Measurements from ENCODE around the gene OR5AK2.
"Not testable (repeated sequence)": the region's sequence is repeated elsewhere in the genome, so short reads cannot be mapped to it uniquely, and the experiment has no call there.

The OR5AK2 gene

GRCh38 chr11:56988614-56989013, at the start of gene OR5AK2:
Gene OR5AK2, plus strand, starts transcription at chr11:56988914. Its CDS starts 0 bp downstream, at chr11:56988914.
- TF ChIP-seq TCF4 (CRISPR knock-in tag; IDR thresholded peaks at IDR 0.05; ENCODE audit: borderline replicate concordance) = no peak
- TF ChIP-seq POU6F1 (CRISPR knock-in tag; IDR thresholded peaks at IDR 0.05; ENCODE audit: borderline replicate concordance, low read depth) = no peak
- no peak for TF ChIP-seq PPARA (CRISPR knock-in tag; IDR thresholded peaks at IDR 0.05; ENCODE audit: borderline replicate concordance)
- TF ChIP-seq ZNF8 (CRISPR knock-in tag; IDR thresholded peaks at IDR 0.05) = no peak
- TF ChIP-seq, protein P1, sequence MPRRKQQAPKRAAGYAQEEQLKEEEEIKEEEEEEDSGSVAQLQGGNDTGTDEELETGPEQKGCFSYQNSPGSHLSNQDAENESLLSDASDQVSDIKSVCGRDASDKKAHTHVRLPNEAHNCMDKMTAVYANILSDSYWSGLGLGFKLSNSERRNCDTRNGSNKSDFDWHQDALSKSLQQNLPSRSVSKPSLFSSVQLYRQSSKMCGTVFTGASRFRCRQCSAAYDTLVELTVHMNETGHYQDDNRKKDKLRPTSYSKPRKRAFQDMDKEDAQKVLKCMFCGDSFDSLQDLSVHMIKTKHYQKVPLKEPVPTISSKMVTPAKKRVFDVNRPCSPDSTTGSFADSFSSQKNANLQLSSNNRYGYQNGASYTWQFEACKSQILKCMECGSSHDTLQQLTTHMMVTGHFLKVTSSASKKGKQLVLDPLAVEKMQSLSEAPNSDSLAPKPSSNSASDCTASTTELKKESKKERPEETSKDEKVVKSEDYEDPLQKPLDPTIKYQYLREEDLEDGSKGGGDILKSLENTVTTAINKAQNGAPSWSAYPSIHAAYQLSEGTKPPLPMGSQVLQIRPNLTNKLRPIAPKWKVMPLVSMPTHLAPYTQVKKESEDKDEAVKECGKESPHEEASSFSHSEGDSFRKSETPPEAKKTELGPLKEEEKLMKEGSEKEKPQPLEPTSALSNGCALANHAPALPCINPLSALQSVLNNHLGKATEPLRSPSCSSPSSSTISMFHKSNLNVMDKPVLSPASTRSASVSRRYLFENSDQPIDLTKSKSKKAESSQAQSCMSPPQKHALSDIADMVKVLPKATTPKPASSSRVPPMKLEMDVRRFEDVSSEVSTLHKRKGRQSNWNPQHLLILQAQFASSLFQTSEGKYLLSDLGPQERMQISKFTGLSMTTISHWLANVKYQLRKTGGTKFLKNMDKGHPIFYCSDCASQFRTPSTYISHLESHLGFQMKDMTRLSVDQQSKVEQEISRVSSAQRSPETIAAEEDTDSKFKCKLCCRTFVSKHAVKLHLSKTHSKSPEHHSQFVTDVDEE (CRISPR knock-in tag; IDR thresholded peaks at IDR 0.05) = no peak
- no peak for TF ChIP-seq BACH2 (CRISPR knock-in tag; IDR thresholded peaks at IDR 0.05; ENCODE audit: borderline replicate concordance)
- TF ChIP-seq ZNF565 (CRISPR knock-in tag; conservative IDR thresholded peaks at IDR 0.05; ENCODE audit: low read depth) = no peak
- TF ChIP-seq ZFP30 (CRISPR knock-in tag; IDR thresholded peaks at IDR 0.05) = no peak
- TF ChIP-seq GLIS3 (CRISPR knock-in tag; IDR thresholded peaks at IDR 0.05) = no peak
- TF ChIP-seq RARB (CRISPR knock-in tag; IDR thresholded peaks at IDR 0.05) = no peak
- ATAC-seq = no peak

- not testable (repeated sequence) for ATAC-seq
Observed at GRCh38 chr11:56945526-56945925, 43.2 kb upstream of the OR5AK2 start.

DNA sequence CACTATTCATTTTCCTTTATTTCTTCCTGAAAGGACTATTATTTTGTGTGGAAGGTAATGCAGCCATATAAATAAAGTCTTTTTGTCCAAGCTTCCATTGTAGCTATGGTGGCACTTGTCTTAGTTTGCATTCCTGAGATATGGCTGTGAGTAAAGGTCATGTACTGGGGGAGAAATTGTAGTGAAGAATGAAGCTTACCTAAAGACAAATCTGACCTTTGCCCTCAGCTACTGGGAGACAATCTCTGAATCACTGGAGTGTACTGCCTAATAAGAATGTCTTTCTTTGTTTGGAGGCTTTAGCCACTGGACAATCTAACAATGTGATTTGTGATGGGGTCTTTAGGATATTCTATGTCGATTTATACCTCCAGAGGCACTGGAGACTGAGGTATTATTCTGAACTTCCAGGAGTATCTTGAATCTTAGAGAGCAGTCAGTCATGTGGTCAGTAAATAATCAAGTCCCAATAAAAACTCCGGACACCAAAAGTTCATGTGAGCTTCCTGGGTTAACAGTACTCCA, 39.7 kb upstream of the OR5AK2 start:
- TF ChIP-seq POU6F1 (CRISPR knock-in tag; IDR thresholded peaks at IDR 0.05; ENCODE audit: borderline replicate concordance, low read depth) (no peak), BACH2 (CRISPR knock-in tag; IDR thresholded peaks at IDR 0.05; ENCODE audit: borderline replicate concordance) (no peak), ZFP3 (CRISPR knock-in tag; IDR thresholded peaks at IDR 0.05) (no peak), CREB5 (CRISPR knock-in tag; IDR thresholded peaks at IDR 0.05; ENCODE audit: low read depth) (no peak), SNAI2 (CRISPR knock-in tag; IDR thresholded peaks at IDR 0.05) (no peak), ESRRG (CRISPR knock-in tag; IDR thresholded peaks at IDR 0.05) (no peak), ARNTL (CRISPR knock-in tag; IDR thresholded peaks at IDR 0.05; ENCODE audit: borderline replicate concordance, low read depth) (no peak), ISL1 (CRISPR knock-in tag; IDR thresholded peaks at IDR 0.05) (no peak), RARB (CRISPR knock-in tag; IDR thresholded peaks at IDR 0.05) (no peak), ZNF565 (CRISPR knock-in tag; conservative IDR thresholded peaks at IDR 0.05; ENCODE audit: low read depth) (no peak), ZFP30 (CRISPR knock-in tag; IDR thresholded peaks at IDR 0.05) (no peak), PPARA (CRISPR knock-in tag; IDR thresholded peaks at IDR 0.05; ENCODE audit: borderline replicate concordance) (no peak), ZC3H10 (CRISPR knock-in tag; IDR thresholded peaks at IDR 0.05) (no peak), CSDC2 (CRISPR knock-in tag; IDR thresholded peaks at IDR 0.05) (no peak), TOX (CRISPR knock-in tag; IDR thresholded peaks at IDR 0.05; ENCODE audit: borderline replicate concordance) (no peak), OSR1 (CRISPR knock-in tag; IDR thresholded peaks at IDR 0.05) (no peak), TCF4 (CRISPR knock-in tag; IDR thresholded peaks at IDR 0.05; ENCODE audit: borderline replicate concordance) (no peak), ZNF70 (CRISPR knock-in tag; IDR thresholded peaks at IDR 0.05) (no peak), CSRNP3 (CRISPR knock-in tag; IDR thresholded peaks at IDR 0.05) (no peak)
- TF ChIP-seq, protein P2, sequence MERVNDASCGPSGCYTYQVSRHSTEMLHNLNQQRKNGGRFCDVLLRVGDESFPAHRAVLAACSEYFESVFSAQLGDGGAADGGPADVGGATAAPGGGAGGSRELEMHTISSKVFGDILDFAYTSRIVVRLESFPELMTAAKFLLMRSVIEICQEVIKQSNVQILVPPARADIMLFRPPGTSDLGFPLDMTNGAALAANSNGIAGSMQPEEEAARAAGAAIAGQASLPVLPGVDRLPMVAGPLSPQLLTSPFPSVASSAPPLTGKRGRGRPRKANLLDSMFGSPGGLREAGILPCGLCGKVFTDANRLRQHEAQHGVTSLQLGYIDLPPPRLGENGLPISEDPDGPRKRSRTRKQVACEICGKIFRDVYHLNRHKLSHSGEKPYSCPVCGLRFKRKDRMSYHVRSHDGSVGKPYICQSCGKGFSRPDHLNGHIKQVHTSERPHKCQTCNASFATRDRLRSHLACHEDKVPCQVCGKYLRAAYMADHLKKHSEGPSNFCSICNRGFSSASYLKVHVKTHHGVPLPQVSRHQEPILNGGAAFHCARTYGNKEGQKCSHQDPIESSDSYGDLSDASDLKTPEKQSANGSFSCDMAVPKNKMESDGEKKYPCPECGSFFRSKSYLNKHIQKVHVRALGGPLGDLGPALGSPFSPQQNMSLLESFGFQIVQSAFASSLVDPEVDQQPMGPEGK (CRISPR knock-in tag; IDR thresholded peaks at IDR 0.05; ENCODE audit: borderline replicate concordance) = no peak
- ATAC-seq = no peak
